Measurements from ENCODE around the gene CRISPLD2.
"Not testable (repeated sequence)": the region's sequence is repeated elsewhere in the genome, so short reads cannot be mapped to it uniquely, and the experiment has no call there.

CRISPLD2 gene

GRCh38 chr16:84842516-84843148 is 22.8 kb downstream of the CRISPLD2 start:
- DNase-seq, result no peak

- DNase-seq, result no peak
Observed at GRCh38 chr16:84843149-84844048, 23.6 kb downstream of the CRISPLD2 start.

GRCh38 chr16:84844049-84844350 is 24.2 kb downstream of the CRISPLD2 start:
- no peak for DNase-seq

GRCh38 chr16:84844559-84845495 is 25.0 kb downstream of the CRISPLD2 start:
- no peak for DNase-seq

- DNase-seq, result no peak
Observed at GRCh38 chr16:84845496-84846002, 25.8 kb downstream of the CRISPLD2 start.

GRCh38 chr16:84847564-84848355 is 28.0 kb downstream of the CRISPLD2 start:
- no peak for DNase-seq

- no peak for DNase-seq
Observed at GRCh38 chr16:84848986-84849634, 29.3 kb downstream of the CRISPLD2 start.

GRCh38 chr16:84849751-84850150 is 30.0 kb downstream of the CRISPLD2 start:
- DNase-seq, result no peak

- no peak for DNase-seq
Observed at GRCh38 chr16:84850714-84851113, 30.9 kb downstream of the CRISPLD2 start.

GRCh38 chr16:84851192-84852127 is 31.7 kb downstream of the CRISPLD2 start:
- no peak for DNase-seq

- DNase-seq, result no peak
Observed at GRCh38 chr16:84853534-84853933, 33.7 kb downstream of the CRISPLD2 start.

GRCh38 chr16:84854759-84855158 is 35.0 kb downstream of the CRISPLD2 start:
- DNase-seq, result no peak

GRCh38 chr16:84855435-84856202 is 35.8 kb downstream of the CRISPLD2 start:
- not testable (repeated sequence) for DNase-seq

GRCh38 chr16:84856203-84856581 is 36.4 kb downstream of the CRISPLD2 start:
- not testable (repeated sequence) for DNase-seq

GRCh38 chr16:84856811-84857210 is 37.0 kb downstream of the CRISPLD2 start:
- DNase-seq, result not testable (repeated sequence)

- no peak for DNase-seq
Observed at GRCh38 chr16:84859681-84860080, 39.9 kb downstream of the CRISPLD2 start.

- DNase-seq, result no peak
Observed at GRCh38 chr16:84860383-84860782, 40.6 kb downstream of the CRISPLD2 start.

- DNase-seq, result no peak
Observed at GRCh38 chr16:84861671-84862070, 41.9 kb downstream of the CRISPLD2 start.

GRCh38 chr16:84862804-84863480 is 43.2 kb downstream of the CRISPLD2 start:
- DNase-seq, result no peak
